ENCODE data around the gene RNF41.

Gene RNF41

DNA sequence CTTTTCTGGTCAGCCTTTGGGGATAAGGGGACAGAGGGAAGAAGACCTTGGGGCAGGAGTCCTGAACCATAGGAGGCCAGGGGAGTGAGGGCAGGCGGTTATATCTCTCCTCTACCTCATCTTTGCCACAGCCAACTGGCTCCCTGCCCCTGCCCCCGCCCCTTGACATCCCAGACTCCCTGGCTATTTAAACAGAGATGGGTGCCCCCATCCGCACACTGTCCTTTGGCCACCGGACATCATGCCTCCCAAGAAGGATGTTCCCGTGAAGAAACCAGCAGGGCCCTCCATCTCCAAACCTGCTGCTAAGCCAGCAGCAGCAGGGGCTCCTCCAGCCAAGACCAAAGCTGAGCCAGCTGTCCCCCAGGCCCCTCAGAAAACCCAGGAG is 68.0 kb downstream of the RNF41 start:
- Histone ChIP-seq H3K4me1 (ENCODE audit: control insufficient read depth, insufficient read depth, low read length) (no peaks in the 10 kb centered on the region; the same call in 1 of the 2 replicates), H3K9me3 (ENCODE audit: control insufficient read depth, insufficient read depth, low read length) (no peaks in the 10 kb centered on the region), H3K27ac (ENCODE audit: low read length) (no peak overlapping the region), H3K27me3 (ENCODE audit: control insufficient read depth, insufficient read depth, low read length) (no peaks in the 10 kb centered on the region), H3K4me3 (ENCODE audit: low read length) (no peak overlapping the region), H3K36me3 (ENCODE audit: control insufficient read depth, insufficient read depth, low read length) (peaks cover 4% of the 10 kb centered on the region; the same call in 1 of the 2 replicates)
- DNase-seq (ENCODE audit: low read depth, low spot score) = no peak
- no CpG with 5 or more reads among the region's 5 CpGs for WGBS (ENCODE audit: insufficient coverage, insufficient read length)

DNA sequence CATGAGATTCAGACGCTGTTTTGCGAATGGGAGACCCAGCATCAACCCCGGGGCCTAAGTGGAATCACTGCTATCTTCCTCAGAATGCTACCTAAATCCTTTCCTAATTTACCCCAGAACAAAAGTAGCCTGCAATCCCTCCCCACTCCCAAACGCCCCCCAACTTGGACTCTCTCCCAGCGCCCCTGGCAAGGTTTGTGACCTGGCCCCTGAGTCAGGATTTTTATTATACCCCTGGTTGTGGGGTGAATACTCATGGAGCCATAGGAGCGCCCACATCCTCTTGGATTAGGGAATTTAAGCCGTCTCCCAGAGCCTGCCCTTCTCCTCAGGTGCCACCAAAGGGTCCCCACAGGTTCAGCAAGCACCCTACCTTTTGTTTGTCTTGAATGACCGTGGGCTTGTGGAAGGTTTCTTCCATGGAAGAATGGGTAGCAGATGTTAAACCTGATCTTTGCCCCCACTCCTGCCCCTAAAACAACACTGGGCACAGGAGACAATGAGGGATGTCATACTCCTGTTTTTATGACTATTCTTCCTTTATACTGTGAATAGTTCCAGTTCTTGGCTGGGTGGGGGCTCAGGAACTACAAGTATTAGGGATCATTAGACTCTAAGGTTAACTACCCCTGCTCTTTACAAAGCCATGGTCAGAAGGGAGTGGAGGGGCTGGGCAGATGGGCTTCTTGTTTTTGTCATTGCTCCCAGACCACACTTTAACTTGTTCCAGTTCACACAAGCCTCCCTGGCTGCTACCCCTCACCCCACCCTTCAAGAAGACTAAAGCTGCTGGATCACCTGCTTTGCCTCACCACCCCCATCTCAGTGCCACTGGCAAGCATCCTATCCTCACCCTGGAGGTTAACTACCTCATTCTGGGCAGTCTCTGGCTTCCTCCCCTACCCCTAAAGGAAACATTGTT is 68.7 kb downstream of the RNF41 start:
- WGBS (ENCODE audit: insufficient coverage, insufficient read length) = no CpG with 5 or more reads among the region's 8 CpGs
- Histone ChIP-seq H3K27ac (ENCODE audit: low read length) (no peak overlapping the region), H3K9me3 (ENCODE audit: control insufficient read depth, insufficient read depth, low read length) (no peaks in the 10 kb centered on the region), H3K4me1 (ENCODE audit: control insufficient read depth, insufficient read depth, low read length) (no peaks in the 10 kb centered on the region; the same call in 1 of the 2 replicates), H3K27me3 (ENCODE audit: control insufficient read depth, insufficient read depth, low read length) (no peaks in the 10 kb centered on the region), H3K4me3 (ENCODE audit: low read length) (peak overlapping the region; percentile 86; the same call in 1 of the 2 replicates), H3K36me3 (ENCODE audit: control insufficient read depth, insufficient read depth, low read length) (peaks cover 4% of the 10 kb centered on the region; the same call in 1 of the 2 replicates)
- DNase-seq (ENCODE audit: low read depth, low spot score) = no peak

Measured in iPS DF 6.9 (cell line).